ENCODE measurements around the gene LRRC34. TPM values are rescaled to one million over a fixed set of nuclear protein-coding genes. Genes with fewer than 3 reads are reported as not detected.

Gene LRRC34
- total RNA-seq, 1 donor from 2014 or later, result 22.4 TPM

DNA sequence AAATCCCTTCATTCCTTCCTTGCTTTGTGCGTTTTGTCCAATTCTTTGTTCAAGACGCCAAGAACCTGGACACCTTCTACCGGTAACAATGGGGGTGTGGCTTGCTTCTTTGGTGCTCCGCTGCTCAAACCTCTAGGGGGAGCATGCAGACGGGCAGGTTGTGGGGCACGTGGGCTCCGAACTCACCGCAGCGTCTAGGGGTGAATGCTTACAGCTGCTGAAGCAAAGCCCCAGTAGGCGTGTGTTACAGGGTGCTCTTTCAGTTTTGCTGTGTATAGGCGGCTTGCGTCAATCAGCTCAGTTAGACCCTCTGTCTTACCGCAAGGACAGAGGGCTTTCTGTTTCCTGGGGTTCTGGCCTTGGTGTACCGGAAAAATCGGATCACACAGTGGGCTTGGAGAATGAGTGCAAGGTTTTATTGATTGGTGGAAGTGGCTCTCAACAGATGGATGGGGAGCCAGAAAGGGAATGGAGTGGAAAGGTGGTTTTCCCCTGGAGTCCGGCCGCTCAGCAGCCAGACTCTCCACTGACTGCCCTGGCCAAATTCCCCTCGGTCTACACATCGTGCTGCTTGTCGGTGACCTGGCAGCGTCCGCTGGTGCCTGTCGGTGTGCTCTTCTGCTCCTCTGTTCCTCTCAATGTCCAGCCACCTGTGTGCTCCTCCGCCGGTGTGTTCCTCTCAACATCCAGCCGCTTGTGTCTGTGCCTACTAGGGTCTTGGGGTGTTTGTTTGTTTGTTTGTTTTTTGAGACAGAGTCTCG, 1.2 kb upstream of the LRRC34 start:
- no peak for DNase-seq (ENCODE audit: low spot score)

DNA sequence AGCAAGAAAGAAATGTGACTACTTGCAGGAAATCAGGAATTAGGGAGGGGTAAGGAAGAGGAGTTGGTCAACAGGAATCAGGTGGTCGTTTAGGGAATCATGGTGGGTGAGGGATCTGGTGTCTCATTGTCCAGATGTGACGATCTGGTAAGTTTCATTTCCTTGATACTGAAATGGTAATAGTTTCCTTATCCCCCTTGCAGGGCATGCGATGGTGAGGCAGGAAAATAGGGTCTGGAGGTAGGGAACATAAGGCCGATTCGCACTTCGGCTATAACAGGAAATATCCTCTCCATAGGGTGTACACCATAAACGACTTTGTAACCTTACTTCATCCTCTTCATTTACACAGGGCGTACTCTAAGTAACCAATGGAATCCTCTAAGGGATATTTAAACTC, 574 bp upstream of the LRRC34 start:
- no peak for DNase-seq (ENCODE audit: low spot score)

DNA sequence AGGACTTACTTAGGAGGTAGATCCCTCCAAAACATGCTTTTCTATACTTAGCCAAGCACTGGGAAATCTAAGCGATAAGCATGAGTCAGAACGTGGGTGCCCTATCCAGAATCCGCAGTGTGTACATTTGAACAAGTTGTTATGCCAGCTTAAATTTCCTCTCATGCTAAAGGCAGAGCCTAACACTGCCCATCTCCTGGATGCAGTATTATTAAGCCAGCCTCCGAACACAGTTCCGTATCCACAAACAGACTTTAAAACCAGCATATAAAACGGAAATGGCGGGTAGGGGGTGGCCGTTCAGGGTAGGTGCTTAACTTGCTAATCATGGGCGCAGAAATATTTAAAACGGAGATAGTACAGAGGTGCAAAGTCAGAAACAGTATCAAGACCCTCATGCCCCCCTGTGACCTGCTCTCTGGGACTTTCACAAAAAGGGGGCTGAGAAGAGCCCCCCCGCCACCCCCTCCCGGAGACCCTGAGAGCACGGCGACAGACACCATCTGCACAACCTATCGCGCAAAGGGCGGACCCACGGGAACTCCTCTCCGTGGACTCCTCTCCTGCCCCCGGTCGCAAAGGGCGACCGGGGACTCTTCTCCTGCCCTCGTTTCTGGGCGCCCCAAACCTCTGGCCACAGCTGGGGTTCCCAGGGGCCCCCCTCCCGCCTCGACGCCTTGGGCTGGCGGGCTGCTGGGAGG, 923 bp downstream of the LRRC34 start:
- peak; percentile 92 for DNase-seq (ENCODE audit: low spot score)

DNA sequence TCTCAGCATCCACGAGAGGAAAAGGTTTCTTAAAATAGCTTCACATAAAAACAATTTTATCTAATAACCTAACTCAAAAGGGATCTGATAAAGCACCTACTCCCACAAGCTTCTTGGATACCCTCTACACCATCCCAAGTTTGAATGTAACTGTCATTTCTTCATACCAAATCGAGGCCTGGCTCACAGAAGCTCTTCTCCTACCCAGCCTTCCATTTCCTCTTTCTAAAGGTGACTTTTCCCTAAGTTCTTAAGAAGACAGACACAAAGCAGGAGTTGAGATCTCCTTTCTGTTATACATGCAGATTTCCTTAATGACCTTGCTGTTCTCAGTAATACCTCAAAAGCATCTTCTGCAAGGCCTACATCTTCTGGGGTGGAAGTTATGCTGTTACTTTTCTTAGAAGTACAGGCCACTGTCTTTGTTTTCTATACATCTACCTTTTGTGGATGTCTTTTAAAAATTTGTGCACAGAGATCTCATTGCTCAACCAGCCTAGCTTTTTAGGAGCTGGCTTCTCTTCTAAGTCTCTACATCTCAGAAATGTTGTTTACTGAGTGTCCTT, 3.4 kb downstream of the LRRC34 start:
- no peak for DNase-seq (ENCODE audit: low spot score)

DNA sequence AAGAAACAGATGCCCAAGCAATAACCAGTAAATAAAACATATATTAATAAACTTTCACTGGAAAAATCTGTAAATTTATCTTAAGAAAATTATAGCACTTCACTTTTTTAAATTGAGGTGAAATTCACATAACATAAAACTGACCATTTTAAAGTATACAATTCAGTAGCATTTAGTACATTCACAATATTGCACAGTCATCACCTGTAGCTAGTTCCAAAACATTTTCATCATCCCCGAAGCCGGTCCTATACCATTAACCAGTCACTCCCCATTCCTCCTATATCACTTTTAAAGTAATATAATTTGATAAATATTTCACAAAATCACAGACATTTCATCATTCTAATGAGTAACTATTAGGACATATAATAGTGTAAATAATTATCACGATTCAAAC, 8.0 kb downstream of the LRRC34 start:
- no peak for DNase-seq (ENCODE audit: low spot score)

DNA sequence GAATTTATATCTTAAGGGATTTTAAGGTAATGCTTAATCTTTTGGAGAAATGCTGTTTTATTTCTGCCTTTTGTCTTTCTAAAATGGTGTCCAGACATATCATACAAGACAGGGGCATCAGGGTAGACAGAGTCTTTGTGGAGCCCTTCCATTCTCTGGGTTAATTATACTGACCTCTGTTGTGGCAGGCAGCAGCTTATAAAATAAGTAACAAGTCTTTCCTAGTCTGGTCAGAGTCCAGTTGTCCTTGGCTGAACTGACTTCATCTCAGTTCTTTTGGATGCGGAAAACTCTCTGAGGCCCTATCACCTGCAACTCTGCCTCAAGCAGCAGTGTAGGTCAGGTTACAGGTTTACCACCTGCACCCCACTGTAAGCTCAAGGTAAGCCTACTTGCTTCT, 20.3 kb downstream of the LRRC34 start:
- no peak for DNase-seq (ENCODE audit: low spot score)

DNA sequence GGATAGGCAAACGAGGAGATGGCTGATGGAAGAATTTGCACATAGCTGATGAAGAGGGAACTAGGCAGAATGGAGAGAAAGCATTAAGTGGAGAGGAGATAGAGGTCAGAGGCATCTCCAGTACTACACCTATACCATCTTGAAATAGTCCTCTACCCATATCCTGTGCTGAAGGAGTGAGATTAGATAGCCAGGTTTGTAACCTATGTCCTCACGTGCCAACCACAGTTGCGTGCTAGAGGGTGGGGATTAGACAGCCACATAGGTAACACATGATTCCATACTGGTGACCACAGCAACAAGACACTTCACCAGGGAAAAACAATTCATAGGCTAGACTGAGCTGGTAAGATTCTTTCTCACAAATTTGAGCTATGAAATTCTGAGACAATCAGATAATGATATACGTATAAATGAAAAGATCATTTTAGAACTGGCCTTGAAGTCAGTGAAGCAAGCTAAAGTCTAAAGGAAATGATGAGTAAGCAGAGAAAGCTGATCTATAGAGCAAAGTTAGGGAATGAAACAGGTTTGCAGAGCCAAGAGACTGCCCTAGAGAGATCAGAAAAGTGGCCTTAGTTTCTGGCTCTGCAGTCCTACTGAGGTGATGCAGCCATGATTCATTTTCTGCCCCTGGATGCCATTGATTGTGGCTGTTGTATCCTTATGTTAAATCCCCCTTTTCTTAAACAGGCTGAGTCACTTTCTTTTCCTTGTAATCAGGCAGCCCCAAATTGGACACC, 21.8 kb downstream of the LRRC34 start:
- no peak for DNase-seq (ENCODE audit: low spot score)

DNA sequence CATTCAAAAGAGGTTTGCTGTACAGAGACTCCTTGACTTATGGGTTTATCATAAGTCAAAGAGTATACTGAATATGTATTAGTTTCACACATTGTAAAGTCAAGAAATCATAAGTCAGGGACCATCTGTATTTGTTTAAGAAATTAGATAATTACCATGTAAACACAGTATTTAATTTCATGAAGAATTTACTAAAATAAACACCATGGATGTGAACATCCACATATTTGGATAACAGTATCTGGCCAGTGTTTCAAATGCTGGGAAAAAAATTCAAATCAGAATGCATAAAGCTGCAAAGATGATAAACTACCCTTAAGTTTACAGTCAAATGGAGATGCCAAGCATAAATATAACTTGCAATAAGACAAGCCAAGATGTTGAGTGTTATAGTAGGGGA, 22.5 kb downstream of the LRRC34 start:
- DNase-seq (ENCODE audit: low spot score), result no peak

DNA sequence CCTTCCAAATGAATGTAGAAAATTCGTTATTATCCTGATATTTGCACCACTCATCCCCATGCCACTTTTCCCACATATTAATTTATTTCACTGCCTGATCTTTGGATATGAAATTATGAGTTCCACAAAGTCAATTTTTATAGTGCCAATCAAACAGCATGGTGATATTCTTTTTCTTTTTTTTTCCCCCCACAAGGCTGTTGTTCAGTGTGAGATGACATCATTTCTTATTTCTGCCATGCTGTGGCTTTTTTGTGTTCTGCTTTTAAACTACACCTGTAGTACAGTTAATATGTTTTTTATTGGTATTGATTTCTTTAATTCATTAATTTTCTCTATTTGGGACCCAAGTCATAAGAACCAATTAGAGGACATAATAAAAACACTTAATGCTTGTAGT, 24.9 kb downstream of the LRRC34 start:
- DNase-seq (ENCODE audit: low spot score), result no peak

DNA sequence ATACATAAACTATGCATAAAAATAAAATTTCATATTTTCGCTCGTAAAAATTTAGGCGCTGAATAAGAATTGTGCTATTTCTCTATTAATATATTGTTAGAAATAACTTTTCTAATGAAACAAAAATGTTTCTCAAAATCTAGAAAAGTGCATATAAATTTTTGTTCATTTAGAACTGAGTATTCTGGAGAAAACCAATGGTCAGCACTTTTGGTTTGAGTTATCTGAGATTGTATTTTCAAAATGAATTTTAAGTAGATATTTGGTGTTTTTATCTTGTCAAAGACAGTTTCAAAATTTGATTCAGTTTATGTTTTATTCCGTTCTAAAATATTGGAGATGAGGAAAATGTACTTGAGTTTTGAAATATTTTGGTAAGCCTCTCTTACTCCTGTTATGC, 25.6 kb downstream of the LRRC34 start:
- no peak for DNase-seq (ENCODE audit: low spot score)

DNA sequence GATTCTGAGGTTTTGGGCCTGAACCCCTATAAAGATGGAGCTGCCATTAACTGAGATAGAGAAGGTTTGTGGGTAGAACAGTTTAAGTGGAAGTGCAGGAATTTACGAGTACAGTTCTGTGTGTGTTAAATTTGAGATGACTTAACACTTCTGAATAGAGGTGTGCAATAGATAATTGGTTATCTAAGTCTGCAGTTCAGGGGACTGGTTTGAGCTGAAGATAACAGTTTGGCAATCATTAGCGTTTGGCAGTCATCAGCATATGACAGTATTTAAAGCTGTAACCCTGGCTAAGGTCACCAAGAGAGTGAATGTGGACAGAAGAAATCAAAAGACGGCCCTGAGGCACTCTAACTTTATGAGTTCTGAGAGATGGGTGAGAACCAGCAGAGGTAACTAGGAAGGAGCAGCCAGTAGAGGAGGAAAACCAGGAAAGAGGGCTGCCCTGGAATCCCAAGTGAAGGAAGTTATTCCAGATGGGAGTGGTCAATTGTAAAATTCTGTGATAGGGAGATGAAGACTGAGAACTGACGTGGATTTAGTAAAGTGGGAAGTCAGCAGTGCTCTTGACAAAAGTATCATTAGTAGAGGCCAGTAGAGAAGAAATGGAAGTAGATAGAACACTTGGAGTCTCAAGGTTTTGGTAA, 31.4 kb downstream of the LRRC34 start:
- DNase-seq (ENCODE audit: low spot score), result no peak

DNA sequence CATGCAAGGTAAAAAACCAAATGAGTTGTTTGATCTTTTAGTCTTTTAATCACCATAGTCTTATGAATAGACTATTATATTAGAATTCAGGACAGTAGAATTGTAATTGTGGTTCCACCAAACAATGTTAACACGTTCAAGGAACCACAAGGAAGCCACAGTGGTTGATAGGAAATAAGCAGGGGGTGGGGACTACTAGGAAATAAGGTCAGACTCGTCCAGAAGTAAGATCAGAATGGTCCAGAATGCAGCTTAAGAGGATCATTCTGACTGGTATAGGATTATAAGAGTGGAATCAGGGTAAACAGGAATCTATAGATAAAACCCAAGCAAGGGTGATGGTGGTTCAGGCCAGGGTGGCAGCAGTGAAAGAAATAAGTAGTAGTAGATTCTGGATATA, 32.0 kb downstream of the LRRC34 start:
- DNase-seq (ENCODE audit: low spot score), result no peak

DNA sequence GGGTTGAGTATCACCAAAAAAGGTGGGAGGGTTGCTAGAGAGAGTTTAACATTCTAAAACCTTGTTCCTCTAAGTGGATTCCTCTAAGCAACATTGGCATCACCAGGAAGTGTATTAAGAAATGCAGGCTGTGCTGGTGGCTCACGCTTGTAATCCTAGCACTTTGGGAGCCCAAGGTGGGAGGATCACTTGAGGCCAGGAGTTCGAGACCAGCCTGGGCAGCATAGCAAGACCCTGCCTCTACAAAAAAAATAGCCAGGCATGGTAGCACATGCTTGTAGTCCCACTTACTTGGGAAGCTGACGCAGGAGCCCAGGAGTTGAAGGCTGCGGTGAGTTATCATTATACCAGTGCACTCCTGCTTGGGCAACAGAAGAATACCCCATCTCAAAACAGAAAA, 34.9 kb downstream of the LRRC34 start:
- DNase-seq (ENCODE audit: low spot score), result no peak

DNA sequence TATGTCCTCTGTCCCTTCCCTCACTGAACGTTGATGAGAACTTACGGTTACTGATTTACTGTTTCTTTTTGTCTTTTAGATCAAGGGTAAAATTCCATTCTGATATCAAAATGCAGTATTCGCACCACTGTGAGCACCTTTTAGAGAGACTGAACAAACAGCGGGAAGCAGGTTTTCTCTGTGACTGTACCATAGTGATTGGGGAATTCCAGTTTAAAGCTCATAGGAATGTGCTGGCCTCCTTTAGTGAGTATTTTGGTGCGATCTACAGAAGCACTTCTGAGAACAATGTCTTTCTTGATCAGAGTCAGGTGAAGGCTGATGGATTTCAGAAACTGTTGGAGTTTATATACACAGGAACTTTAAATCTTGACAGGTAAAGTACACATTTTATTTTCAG, 38.5 kb downstream of the LRRC34 start:
- DNase-seq (ENCODE audit: low spot score), result no peak

DNA sequence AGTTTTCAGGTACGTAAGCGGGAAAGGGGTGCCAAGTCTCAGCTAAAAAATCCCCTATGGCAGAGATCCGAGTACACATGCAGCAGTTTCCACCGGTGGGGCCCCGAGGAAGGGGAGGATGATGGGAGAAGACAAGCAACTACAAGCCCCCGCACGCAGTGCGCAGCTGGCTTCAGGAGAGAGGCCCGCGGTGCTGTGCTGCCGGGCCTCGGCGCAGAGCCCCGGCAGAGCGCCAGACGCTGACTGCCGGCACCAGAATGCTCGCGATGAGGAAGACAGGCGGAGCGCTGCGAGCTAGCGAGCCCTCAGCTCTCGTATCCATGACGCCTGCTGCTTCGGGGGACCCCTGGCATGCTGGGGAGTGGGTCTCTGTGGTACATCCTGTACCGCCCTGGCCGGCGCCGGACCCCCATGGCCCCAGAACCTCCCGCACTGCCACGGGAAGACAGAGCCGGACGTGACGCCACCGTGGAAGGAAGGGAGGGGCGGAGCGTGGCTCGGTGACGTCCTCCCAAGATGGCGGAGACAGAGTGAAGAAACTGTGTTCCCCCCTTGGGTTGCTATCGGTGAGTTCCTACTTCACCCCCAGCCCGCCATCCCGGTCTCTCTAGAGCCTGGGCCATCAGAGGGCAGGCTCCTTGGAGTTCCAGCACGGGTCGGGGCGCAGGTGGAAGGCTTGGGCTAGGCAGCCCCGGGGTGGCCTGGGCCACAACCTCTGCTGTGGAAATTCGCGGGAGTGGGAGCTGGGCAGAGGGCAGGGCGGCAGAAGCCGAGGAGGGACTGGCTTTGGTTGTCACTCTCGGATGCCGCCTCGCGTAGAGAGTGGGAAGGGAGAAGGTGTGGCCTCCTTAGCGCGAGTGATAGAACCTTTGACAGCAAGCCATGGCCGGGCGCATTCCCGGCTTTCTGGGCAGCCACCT, 39.5 kb downstream of the LRRC34 start, which contains the start of gene MYNN:
MYNN (plus strand) TSS at position 500 of the 920 bp plus-strand sequence. CDS start 900 bp downstream, outside the sequence.
- peak; percentile 97 for DNase-seq (ENCODE audit: low spot score)

DNA sequence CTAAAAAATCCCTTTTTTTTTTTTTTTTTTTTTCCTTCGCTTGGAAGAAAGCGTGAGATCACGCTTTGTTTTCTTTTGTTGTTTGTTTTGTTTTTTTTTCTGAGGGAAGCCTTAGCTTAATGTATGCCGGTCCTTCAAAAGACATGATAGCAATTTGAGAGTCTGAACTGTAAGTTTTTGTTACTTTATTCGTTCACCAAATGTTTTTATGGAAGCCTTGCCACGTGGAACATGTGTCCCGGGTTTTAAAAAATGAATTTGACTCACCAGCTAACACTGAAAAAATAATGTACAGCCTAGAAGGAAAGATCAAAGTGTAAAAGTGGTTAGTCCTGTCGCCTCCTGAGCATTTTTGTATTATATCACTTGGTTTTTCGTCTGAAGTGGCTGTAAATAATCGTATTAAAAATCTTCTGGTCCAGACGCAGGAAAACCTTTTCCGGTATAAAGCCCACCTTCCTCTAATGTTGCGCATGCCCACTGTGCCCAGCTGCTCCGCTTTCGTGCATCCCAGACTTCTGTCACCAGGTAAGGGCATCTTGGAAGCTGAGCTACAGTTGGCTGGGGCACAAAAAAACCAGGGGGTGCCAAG, 40.3 kb downstream of the LRRC34 start:
- peak; percentile 94 for DNase-seq (ENCODE audit: low spot score)

DNA sequence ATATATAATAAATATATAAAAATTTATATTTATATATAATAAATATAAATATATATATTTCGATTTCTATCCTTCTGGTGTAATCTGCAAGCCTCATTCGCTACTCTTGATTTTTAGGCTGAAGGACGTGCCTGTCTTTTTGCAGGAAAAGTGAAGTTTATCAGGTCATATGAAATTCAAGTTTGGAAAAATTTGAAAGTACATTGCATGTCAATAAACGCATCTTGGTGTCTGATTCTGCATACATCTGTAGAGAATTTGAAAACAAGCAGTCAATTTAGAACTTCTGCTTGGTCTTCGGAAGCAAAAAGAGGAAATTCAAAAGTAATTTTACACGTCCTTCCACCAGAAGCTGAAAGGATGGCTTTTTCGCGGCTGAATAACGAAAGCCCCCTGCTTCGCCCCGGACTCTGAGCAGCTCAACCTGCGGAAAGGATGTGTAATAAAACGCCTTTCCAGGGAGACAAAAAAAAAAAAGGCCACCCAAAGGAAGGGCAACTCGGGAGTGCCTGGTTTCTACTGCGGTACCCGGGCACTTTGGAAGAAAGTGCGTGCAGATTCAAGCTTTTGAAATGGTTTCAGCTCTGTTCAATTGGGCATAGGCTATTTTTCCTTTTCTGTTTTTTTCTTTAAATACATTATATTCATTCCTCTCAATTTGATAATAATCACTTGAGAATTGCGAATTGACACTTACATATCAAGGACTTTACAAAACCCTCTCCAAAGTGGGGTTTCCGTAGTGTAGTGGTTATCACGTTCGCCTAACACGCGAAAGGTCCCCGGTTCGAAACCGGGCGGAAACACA, 41.0 kb downstream of the LRRC34 start:
- DNase-seq (ENCODE audit: low spot score), result peak; percentile 94

DNA sequence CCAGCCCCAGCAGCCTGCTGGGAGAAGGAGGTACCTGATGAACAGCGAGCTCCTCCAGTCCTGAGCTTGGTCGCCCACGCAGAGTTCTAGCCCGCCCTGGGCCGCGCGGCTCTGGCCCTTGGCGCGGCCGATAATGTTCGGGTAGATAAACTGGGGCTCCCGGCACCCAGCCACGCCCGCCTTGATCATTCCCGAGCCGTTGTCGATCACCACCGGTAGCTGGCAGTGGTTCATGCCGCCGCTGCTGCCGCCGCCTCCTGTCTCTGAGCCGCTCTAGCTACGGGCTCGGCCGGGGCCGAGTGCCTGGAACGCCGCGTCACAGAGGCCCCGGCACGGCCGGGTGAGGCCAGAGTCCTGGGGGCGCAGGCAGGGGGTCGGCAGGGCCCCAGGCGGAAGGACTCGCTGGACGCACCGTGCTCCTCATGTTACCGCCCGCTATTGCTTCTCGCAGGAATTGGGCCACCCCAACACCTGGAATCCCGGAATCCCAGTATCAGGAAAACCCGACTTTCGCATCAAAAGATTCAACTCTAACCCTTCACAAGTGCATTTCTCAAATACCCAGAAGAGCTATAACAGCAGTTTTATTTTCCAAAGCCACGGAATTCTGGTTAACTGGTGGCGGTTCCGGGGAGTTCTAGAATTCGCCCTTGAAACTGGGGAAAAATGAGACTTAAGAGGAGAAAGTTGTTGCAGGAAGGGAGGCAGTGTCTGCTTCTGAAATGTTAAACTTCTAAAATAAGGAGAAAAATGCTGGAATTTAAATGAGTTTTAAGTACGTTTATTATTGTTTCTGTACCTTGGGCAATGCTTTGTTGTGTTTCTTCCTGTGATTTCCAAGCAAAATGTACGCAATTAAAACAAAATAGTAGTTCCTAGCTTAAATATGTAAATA, 43.2 kb downstream of the LRRC34 start, which contains the start of gene ACTRT3:
ACTRT3 (minus strand) TSS at position 275 of the 895 bp plus-strand sequence; CDS start at position 234, 41 bp downstream.
- DNase-seq (ENCODE audit: low spot score), result peak; percentile 76

Data from umbilical cord (tissue), 2 donors.